Measurements from ENCODE around the gene ULK4. TPM values are rescaled to one million over a fixed set of nuclear protein-coding genes. Genes with fewer than 3 reads are reported as not detected.
"Not testable (repeated sequence)": the region's sequence is repeated elsewhere in the genome, so short reads cannot be mapped to it uniquely, and the experiment has no call there.

ULK4 gene
- 2.0 and 9.6 TPM in 2 replicates for total RNA-seq (2014; rRNA removed; shearing (Covaris generic))

DNA sequence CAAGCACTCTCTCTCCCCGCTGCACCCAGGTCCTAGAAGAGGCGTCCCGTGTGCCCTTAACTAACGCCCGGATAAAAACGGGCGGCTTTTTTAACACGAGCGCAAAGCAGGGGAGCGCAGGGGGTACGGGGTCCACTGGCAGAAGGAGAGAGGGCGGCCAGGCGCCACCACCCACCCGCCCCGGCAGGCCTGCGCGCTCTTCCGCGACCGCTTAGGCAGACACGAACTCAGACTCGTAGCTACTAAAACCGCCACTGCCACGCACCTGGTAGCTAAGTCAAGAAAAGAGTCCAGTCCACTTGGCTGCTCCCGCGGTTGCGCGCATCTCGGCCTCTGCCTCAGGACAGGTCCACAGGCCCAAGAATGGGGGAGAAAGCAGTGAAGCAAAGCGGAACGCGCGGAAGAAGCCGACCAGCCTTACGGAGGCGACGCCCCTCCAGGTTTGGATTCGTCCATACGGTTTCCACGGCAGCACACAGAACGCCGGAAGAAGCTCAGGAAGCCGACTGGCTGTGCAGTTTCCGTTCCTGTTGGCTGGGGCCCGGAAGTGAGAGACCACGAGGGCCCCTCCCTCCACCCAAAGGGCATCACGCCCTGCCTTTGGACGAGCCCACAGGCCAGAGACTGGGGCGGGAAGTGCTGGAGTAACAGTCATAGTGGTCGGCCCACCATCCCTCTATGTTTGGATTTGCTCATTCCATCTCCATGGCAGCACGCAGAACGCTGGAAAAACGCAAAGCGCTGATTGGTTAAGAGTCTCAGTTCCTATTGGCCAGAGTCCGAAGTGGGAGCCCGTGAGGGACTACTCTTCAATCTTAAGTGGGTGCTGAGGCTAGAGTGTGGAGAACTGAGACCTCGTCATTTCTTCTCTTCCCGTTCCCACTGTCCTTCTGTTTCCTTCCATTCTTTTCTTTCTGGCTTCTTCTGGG lies at the start of gene ULK4:
Gene ULK4, minus strand, starts transcription at position 353 of the 929 bp plus-strand sequence. CDS start 7,344 bp downstream, outside the sequence.
- DNase-seq (ENCODE audit: low spot score) = peak; percentile 99

- DNase-seq (ENCODE audit: low spot score) = no peak
Observed at GRCh38 chr3:42010530-42010929, 48.6 kb upstream of the ULK4 start.

DNA sequence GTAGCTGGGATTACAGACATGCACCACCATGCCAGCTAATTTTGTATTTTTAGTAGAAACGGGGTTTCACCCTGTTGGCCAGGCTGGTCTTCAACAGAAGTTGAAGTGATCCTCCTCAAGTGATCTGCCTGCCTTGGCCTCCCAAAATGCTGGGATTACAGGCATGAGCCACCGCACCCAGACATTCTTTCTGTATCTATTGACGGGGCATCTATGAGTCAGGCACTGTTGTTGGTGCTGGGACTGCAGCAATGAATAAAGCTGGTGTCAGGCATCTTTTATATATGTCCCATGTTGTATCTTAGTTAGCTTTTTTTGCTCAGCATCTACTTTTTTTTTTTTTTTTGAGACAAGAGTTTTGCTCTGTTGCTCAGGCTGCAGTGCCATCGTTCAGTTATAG lies 47.6 kb upstream of the ULK4 start:
- DNase-seq (ENCODE audit: low spot score) = no peak

GRCh38 chr3:42007785-42008184 lies 45.9 kb upstream of the ULK4 start:
- DNase-seq (ENCODE audit: low spot score) = no peak

GRCh38 chr3:42005401-42005800 lies 43.5 kb upstream of the ULK4 start:
- no peak for DNase-seq (ENCODE audit: low spot score)

- DNase-seq (ENCODE audit: low spot score) = no peak
Observed at GRCh38 chr3:42002790-42003189, 40.9 kb upstream of the ULK4 start.

DNA sequence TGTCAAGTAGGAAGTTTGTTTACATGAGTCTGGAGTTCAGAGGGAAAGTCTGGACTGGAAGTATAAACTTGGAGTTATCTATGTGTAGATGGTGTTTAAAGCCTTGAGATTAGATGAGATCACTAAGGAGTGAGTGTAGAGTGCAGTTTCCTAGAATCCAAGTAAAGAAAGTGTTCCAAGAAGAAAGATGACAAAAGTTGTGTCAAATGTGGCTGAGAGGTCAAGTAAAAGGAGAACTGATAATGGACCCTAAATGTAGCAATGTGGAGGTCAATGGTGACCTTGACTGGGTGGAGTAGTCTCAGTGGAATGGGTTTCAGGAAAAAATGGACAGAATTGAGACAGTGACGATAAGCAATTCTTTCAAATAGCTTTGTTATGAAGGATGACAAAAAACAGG lies 39.9 kb upstream of the ULK4 start:
- no peak for DNase-seq (ENCODE audit: low spot score)

GRCh38 chr3:41999909-42000308 lies 38.0 kb upstream of the ULK4 start:
- DNase-seq (ENCODE audit: low spot score) = no peak

GRCh38 chr3:41997702-41998550 lies 36.0 kb upstream of the ULK4 start:
- DNase-seq (ENCODE audit: low spot score) = no peak

- DNase-seq (ENCODE audit: low spot score) = no peak
Observed at GRCh38 chr3:41991437-41991836, 29.5 kb upstream of the ULK4 start.

GRCh38 chr3:41989518-41989917 lies 27.6 kb upstream of the ULK4 start:
- no peak for DNase-seq (ENCODE audit: low spot score)

GRCh38 chr3:41987627-41988026 lies 25.7 kb upstream of the ULK4 start:
- DNase-seq (ENCODE audit: low spot score) = no peak

DNA sequence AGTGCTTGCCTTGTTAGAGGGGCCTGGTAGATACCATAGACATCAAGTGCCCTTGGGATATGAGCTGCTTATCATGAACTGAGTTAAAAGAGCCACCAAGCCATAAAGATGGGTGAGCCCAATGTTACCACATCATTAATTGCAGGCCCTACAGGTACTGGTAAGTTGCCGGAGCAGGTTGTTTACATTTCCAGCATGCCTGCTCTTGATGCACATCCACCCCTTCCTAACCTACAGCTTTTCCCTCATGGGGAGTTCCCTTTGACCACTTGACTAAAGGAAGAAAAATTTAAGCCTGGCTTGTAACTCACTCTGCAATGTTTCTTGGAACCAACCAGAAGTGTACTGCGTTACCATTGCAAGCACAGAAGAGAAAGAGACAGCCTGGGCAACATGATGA lies 24.7 kb upstream of the ULK4 start:
- DNase-seq (ENCODE audit: low spot score) = no peak

DNA sequence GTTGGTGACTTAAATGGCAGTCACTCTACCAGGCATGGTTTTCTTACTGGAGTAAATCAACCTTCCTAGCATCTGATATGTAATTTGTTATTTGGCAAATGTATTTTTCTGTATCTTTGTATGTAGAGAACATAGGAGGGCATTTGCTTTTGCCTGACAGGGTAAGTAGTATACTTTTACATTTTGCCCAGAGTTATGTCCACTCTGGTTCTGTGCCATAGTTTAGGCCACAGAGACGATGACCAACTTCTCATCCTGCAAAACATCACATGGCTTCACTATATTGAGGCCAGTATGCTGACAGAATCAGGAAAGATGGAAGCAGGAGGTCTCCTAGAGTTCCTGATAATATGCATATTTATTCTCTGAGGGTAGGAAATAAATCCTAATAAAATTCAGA lies 23.1 kb upstream of the ULK4 start:
- no peak for DNase-seq (ENCODE audit: low spot score)

DNA sequence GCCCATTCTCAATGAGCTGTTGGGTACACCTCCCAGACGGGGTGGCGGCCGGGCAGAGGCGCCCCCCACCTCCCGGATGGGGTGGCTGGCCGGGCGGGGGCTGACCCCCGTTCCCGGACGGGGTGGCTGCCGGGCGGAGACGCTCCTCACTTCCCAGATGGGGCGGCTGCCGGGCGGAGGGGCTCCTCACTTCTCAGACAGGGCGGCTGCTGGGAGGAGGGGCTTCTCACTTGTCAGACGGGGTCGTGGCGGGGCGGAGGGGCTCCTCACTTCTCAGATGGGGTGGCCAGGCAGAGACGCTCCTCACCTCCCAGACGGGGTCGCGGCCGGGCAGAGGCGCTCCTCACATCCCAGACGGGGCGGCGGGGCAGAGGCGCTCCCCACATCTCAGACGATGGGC lies 21.2 kb upstream of the ULK4 start:
- DNase-seq (ENCODE audit: low spot score) = not testable (repeated sequence)

- DNase-seq (ENCODE audit: low spot score) = not testable (repeated sequence)
Observed at GRCh38 chr3:41977401-41977800, 15.5 kb upstream of the ULK4 start.

GRCh38 chr3:41975416-41976103 lies 13.7 kb upstream of the ULK4 start:
- DNase-seq (ENCODE audit: low spot score) = no peak

DNA sequence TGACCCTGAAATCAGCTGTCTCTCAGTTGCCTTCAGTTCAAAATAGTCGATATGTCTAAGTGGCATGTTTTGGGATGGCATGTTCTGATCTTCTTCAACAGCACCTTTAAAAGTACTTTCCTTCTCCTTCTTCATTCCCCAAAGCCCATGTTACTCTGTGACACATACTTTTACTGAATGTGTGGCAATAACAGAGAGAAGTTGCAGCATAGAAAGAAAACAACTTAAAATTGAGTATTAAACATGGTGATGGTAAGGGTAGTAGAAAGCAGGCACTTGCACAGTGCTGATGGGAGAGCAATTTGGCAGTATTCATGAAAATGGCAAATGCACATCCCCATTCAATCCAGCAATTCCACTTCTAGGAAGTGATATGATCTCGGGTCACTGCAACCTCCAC lies 12.3 kb upstream of the ULK4 start:
- DNase-seq (ENCODE audit: low spot score) = no peak

DNA sequence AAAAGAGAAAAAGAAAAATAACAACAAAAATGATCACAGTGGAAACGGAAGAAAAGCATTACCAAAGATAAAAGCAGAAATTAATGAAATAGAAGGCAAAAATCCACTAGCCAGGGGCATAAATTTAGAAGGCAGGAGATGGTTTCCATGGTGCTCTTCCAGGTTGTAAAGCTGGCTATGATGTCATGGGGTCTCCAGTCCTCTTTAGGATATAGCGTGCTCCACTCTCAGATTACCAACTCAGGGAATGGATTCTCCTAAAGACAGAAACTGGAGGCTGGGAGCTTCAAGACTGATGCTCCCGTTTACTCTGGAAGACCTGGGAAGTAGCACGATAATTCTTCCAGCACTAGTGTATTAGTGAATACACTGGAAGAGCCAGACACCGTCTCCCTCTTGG lies 10.9 kb upstream of the ULK4 start:
- DNase-seq (ENCODE audit: low spot score) = no peak

GRCh38 chr3:41966206-41966605 lies 4.3 kb upstream of the ULK4 start:
- DNase-seq (ENCODE audit: low spot score) = no peak

DNA sequence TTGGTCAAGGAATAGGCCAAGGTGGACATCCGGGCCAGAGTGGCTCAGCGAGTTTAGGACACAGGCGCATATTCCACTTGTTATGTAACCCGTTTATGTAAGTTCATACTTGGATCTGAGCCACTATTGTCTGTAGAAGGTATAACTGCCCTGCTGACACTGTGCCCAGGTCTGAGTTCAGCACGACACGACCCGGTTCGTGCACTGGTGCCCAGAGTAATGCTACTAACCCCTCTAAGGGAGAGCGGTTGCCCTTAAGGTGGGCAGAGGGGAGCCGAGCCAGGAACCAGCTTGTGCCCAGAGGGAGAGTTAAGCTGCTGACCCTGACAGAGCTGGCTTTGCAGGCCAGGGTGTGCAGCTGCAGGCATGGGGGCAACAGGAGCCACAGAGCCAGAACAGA lies 1.9 kb upstream of the ULK4 start:
- no peak for DNase-seq (ENCODE audit: low spot score)

Data from A172 (cell line).